HG03139 (cell line): ENCODE measurements around the gene PUS7L.

Experiments
- ATAC-seq: cut with Tn5 transposase; IDR thresholded peaks from one replicate; pipeline ENCODE4 v1.9.1; 2021; ENCODE audit not compliant: unreplicated experiment

The PUS7L gene, protein sequence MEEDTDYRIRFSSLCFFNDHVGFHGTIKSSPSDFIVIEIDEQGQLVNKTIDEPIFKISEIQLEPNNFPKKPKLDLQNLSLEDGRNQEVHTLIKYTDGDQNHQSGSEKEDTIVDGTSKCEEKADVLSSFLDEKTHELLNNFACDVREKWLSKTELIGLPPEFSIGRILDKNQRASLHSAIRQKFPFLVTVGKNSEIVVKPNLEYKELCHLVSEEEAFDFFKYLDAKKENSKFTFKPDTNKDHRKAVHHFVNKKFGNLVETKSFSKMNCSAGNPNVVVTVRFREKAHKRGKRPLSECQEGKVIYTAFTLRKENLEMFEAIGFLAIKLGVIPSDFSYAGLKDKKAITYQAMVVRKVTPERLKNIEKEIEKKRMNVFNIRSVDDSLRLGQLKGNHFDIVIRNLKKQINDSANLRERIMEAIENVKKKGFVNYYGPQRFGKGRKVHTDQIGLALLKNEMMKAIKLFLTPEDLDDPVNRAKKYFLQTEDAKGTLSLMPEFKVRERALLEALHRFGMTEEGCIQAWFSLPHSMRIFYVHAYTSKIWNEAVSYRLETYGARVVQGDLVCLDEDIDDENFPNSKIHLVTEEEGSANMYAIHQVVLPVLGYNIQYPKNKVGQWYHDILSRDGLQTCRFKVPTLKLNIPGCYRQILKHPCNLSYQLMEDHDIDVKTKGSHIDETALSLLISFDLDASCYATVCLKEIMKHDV

GRCh38 chr12:43758728-43759563, at the start of gene PUS7L, which contains the start of gene IRAK4:
TSS of gene PUS7L (minus strand) at chr12:43758790. CDS start at chr12:43755245, 3,545 bp downstream.
TSS of gene IRAK4 (plus strand) at chr12:43758951. CDS start at chr12:43768112, 9,161 bp downstream.
- ATAC-seq, result peak; percentile 97

- ATAC-seq, result no peak
Measured at GRCh38 chr12:43807386-43807785, 48.8 kb upstream of the PUS7L start.

DNA sequence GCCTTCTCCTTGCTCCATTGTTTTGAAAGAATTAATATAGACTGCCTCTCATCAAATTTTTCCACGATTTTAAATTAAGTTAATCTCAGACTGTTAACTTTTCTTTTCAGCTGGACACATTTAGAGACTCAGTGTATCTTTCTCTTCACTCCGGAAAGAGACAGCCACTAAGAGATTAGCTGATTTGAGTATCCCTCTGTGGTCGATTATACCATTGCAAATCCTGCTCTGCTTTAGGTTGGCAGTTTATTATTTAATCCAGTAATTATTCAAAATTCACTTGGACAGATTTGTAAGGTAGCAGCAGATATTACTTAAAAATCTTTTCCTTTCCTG, 48.1 kb upstream of the PUS7L start:
- no peak for ATAC-seq

DNA sequence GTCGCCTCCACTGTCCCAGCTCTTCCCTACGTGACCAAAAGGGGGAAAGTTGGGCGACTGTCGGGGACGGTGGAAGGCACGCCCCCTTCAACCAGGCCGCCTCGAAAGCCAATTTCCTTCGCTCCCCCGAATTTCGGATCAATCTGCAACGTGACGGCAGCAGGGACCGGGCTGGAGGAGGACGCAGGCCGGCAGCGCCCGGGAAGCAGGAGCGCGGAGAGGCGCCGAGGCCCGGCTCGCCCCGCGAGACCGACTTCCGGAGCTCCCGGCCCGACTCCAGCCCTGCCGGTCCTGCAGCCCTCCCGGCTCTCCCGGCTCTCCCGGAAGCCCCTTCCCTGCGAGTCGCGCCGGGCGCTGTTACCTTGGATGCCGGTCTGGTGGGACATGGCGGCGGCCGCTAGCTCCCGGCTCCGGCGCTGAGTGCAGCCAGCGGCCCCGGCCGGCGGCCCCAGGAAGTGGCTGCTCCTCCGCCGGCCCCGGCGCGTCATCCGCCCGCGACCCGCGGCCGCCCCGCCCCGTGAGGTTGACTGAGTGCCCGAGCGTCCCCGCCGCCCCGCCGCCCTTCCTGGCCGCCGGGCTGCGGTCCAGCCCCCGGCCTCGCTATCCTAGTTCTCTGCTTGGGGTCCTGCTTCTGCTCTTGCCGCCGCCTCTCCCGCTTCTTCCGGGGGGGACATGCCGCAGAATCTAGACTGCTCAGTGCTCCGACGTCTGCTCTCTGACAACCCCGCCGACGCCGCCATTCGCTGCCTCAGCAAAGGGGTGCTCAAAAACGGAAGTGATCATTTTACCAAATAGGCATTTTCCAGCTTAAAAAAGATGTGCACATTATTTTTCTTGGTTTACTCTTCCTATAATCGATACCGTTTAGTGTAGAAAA, 47.5 kb upstream of the PUS7L start, which contains the start of gene TWF1:
TSS of gene TWF1 (minus strand) at position 458 of the 877 bp plus-strand sequence. CDS start at position 386, 72 bp downstream.
- ATAC-seq, result peak; percentile 94

DNA sequence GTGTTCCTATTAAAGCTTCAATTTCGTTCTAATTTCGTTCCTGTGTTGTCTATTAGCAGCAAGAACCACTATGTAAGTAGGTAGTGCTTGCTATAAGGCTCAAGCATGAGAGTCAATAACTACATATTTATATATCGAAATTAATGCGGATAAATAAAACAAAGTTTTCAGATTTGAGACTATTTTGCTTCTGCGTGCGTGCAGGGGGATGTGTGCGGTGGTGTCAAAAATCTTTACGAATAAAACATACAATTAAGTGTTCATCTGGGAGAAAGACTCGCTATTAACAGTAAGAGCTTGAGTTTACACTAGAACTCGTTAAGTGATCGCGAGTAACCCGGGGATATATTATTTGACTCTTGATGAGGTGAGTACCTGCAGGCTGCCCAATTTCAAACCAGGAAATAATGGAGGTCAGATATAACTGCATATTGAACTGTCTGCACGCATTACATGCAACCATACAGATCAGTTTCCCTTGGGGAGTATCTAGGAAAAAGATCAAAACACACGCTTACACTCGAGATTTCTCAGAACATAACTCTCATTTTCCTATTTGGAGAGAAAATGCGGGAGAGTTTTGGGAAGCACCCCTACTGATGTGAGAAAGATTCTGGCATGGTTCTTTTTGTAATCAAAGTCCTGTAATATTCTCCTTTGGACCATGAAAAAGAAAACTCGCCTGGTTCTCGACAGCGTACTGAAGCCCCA, 46.7 kb upstream of the PUS7L start:
- ATAC-seq, result no peak

- no peak for ATAC-seq
Measured at GRCh38 chr12:43797561-43798217, 39.1 kb upstream of the PUS7L start.

DNA sequence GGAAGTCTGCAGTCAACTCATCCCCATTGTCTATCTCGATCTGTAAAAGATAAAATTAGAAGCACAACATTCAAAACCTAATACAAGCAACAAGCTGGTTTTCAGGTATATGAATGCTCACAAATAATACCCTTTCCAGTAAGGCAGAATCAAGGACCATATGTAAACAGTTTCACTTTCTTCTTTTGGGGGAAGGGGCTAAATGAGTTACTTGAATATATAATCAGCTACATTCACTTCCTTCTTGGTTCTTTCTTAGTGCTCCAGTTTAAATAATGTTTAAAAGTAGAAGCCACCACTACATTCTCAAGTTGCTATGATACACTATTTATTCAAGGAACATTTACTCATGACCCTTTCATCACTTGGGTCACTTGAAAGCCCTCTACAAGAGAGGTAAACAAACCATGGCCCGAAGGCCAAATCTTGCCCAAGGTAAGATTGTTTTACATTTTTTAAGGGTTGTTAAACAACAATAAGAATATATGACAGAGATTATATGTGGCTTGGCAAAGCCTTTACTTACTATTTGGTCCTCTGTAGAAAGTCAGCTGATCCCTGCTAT, 37.2 kb upstream of the PUS7L start:
- no peak for ATAC-seq

DNA sequence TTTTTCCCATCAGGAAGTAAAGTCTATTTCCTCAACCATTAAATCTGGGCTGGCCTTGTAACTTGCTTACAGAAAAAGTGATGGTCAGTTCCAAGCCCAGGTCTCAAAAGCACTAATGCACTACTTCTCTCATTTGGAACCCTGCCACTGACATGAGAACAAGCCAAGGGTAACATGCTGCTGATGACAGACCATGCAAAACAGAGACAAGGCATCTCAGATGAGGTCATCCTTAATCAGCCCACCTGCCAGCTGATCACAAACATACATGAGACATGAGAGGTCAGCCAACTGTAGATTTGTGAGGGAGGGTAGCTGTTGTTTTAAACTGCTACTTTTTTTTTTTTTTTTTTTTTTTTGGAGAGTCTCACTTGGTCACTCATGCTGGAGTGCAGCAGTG, 31.4 kb upstream of the PUS7L start:
- ATAC-seq, result no peak

- no peak for ATAC-seq
Measured at GRCh38 chr12:43786899-43787693, 28.5 kb upstream of the PUS7L start.

DNA sequence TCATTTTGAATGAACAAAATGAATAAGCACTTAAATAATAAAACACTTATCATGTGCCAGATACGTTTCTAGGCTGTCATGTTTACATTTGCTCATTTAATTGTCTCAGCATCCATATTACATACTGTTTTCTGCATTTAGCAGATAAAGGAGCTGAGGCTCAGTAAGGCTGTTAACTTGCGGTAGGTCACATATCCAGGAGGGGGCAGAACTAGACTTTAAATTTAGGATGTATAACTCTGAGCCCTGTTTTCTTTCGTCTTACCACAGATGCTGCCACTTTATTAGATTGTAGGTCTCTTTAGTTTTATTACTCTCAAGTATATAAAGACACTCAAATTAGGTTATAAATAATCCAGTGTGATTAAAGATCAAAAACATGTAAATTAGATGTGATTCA, 17.9 kb upstream of the PUS7L start:
- no peak for ATAC-seq

GRCh38 chr12:43766291-43766690, 7.7 kb upstream of the PUS7L start:
- no peak for ATAC-seq

GRCh38 chr12:43764528-43764927, 5.9 kb upstream of the PUS7L start:
- ATAC-seq, result no peak

GRCh38 chr12:43763769-43764168, 5.2 kb upstream of the PUS7L start:
- no peak for ATAC-seq

GRCh38 chr12:43762596-43762995, 4.0 kb upstream of the PUS7L start:
- ATAC-seq, result no peak

GRCh38 chr12:43761500-43761899, 2.9 kb upstream of the PUS7L start:
- ATAC-seq, result no peak

- no peak for ATAC-seq
Measured at GRCh38 chr12:43760396-43760795, 1.8 kb upstream of the PUS7L start.

DNA sequence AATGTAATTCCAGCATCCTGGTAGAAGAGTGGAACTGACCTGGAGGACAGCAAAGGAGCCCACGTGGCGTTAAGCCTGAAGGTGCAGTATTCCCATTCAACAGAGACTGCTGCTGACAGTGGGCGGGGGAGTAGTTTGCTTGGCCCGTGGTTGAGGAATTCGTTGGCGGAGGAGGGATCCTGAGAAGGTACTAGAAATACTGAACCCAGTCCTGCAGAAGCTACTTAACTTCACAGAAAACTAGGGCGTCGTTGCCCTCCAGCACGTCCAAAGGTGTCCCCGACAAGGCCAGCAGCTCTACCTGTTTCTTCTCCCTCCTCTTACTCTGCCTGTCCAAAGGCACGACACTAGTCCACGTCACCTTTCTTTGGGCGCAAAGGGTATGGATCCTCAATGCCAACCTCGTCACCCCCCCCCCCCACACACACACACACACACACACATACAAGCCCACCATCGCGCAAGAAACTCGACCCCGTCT, 303 bp downstream of the PUS7L start:
- ATAC-seq, result no peak

GRCh38 chr12:43754015-43754414, 4.6 kb downstream of the PUS7L start:
- ATAC-seq, result no peak
